Activated effector memory CD4-positive, alpha-beta T cell treated with Interleukin-2 at 50 U/mL for 16 hours (primary cell): Measurements from ENCODE around the gene TCP10L.
A peak's percentile ranks its signal among the peaks of the same experiment; 100 is the strongest.
"Not testable (repeated sequence)": the region's sequence is repeated elsewhere in the genome, so short reads cannot be mapped to it uniquely, and the experiment has no call there.

Source experiments
- DNase-seq: peaks from one replicate; pipeline ENCODE4 v3.0.0-alpha.2; 2020

TCP10L gene

GRCh38 chr21:32549886-32550285 lies 35.4 kb downstream of the TCP10L start:
- no peak for DNase-seq

GRCh38 chr21:32549440-32549839 lies 35.9 kb downstream of the TCP10L start:
- DNase-seq: no peak

DNA sequence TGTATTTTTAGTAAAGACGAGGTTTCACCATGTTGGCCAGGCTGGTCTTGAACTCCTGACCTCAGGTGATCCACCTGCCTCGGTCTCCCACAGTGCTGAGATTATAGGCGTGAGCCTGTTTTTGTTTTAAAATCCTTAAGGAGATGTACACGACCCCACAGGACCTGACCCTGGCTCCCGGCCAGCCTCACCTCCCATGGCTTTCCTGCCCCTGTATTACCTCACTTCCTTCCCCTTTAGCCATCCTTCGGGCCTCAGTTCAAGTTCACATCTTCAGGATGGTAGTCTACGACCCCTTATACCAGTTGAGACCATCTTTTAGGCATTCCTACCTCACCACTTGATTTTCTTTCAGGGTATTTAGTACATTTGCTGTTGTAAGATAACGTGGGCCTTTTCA lies 36.3 kb downstream of the TCP10L start:
- no peak for DNase-seq

- DNase-seq: no peak
Observed at GRCh38 chr21:32547018-32547417, 38.3 kb downstream of the TCP10L start.

GRCh38 chr21:32545948-32546441 lies 39.3 kb downstream of the TCP10L start:
- no peak for DNase-seq

DNA sequence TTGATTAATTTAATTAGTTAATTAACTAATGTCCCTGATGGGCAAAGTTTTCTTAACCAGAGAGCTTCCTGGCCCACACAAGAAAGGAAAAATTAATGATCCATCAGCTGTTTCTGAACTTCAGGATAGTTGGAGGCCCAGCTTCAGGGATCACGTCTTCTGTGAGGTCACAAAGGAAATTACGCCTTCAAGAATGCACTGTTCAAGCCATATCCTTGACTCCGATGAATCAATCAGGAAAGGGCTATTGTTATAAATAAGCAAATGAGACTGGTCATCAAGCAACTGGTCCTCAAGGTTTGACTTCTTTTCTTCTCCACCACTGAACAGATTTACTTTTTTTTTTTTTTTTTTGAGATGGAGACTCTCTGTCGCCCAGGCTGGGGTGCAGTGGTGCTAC lies 40.6 kb downstream of the TCP10L start:
- DNase-seq: no peak

DNA sequence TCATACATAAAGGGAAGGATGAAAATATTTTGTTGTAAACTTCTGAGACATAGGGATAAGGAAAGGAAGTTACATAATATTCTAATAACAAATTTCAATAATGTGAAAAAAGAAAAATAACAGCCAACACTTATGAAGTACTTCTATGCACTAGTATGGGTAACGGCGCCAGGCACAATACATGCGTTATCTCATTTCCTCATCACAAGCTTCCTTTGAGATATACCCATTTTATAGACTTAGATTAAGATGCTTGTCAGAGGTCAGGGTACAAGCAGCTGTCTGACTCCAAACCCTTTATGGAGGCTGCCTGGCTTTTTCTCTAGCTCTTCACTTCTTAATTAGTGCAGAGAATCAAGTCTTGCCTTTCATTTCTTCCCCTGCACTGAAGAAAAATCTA lies 41.3 kb downstream of the TCP10L start:
- DNase-seq: no peak

DNA sequence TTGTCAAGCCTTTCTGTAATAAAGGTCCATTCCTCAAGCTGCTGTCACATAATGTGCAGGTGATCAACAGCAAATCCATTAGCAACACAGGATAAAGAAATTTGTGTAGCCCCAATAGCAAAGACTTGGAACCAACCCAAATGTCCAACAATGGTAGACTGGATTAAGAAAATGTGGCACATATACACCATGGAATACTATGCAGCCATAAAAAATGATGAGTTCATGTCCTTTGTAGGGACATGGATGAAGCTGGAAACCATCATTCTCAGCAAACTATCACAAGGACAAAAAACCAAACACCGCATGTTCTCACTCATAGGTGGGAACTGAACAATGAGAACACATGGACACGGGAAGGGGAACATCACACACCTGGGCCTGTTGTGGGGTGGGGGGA lies 42.3 kb downstream of the TCP10L start:
- not testable (repeated sequence) for DNase-seq

DNA sequence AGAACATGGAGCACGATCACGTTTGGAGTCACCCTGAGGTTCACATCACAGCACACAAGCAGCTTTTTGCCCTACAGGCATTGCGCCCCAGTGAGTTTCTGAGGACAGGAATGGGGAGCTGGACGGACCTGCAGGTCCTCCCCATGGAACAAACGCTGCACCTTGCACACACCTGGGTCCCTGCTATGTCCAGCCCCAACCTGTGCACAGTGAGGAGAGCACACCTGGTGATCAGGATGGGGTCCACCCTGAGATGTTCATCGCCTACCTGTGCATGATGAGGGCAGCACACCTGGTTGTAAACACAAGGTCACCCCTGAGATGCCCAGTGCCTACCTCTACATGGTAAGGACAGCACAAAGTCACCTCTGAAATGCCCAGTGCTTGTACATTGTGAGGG lies 45.9 kb downstream of the TCP10L start:
- no peak for DNase-seq

GRCh38 chr21:32538147-32538792 lies 47.1 kb downstream of the TCP10L start:
- DNase-seq: peak; percentile 8

- DNase-seq: no peak
Observed at GRCh38 chr21:32537569-32537881, 47.8 kb downstream of the TCP10L start.

- DNase-seq: no peak
Observed at GRCh38 chr21:32535612-32536011, 49.7 kb downstream of the TCP10L start.

DNA sequence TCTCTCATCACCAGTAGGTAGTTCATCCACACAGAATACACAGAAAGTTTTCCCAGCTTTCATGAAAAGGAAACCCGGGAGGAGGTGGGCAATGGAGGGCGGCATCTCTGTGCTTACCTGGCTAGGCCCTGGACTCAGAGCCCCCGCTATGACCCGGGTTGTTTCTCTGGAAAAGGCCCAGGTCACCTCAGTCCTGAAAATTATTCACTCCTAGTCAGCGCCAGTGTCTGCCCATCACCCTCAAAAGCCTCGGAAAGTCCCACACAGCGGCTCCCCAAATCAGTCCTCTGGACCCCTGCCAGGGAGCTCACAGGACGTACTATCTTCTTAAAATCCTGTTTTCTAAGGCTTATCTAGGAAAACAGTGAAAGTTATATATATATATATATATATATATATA lies 51.2 kb downstream of the TCP10L start:
- no peak for DNase-seq

DNA sequence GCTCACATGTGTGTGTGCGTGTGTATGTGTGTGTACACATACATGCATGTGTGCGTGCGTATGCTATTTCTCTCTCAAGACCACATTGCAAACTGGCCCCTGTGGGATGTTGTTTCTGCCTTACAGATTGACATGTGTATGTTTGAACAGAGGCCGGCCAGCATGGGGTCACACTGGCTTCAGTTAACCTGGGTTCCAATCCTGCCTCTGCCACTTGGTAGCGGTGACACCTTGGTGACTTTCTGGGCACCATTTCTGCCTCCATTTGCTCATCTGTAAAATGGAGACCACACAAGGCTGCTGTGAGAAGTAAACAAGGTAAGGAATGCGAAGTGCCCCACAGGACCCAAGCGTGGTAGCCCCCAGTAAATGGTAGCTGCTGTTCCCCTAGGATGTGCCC lies 51.7 kb downstream of the TCP10L start:
- no peak for DNase-seq

- no peak for DNase-seq
Observed at GRCh38 chr21:32533053-32533452, 52.3 kb downstream of the TCP10L start.

DNA sequence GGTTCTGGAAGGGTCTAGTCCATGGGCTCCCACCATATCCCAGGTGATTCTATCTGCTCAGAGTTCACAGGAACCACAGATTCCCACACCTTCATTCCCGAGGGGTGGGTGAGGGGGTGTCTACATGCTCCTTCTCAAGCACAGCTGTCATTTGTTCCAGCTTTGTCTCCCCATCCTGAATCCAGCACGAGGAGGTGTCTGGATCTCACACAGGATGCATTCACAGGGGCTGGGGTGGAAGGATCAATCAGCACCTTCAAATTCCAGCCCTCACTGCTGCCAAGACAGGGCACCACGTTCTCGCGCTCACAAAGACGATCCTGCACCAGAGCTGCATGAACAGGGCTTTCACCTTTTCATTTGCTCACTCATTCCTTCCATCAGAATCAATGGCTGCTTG lies 52.7 kb downstream of the TCP10L start:
- DNase-seq: no peak

- DNase-seq: not testable (repeated sequence)
Observed at GRCh38 chr21:32531561-32531960, 53.8 kb downstream of the TCP10L start.

DNA sequence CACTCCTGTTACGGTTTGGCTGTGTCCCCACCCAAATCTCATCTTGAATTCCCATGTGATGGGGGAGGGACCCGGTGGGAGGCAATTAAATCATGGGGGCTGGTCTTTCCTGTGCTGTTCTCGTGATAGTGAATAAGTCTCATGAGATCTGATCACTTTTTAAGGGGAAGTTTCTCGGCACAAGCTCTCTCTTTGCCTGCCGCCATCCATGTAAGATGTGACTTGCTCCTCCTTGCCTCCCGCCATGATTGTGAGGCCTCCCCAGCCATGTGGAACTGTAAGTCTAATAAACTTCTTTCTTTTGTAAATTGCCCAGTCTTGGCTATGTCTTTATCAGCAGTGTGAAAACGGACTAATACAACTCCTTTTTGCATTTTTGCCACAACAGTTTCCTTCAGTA lies 54.5 kb downstream of the TCP10L start:
- not testable (repeated sequence) for DNase-seq

- no peak for DNase-seq
Observed at GRCh38 chr21:32529679-32530078, 55.6 kb downstream of the TCP10L start.

GRCh38 chr21:32525282-32525681 lies 60.0 kb downstream of the TCP10L start:
- DNase-seq: no peak

DNA sequence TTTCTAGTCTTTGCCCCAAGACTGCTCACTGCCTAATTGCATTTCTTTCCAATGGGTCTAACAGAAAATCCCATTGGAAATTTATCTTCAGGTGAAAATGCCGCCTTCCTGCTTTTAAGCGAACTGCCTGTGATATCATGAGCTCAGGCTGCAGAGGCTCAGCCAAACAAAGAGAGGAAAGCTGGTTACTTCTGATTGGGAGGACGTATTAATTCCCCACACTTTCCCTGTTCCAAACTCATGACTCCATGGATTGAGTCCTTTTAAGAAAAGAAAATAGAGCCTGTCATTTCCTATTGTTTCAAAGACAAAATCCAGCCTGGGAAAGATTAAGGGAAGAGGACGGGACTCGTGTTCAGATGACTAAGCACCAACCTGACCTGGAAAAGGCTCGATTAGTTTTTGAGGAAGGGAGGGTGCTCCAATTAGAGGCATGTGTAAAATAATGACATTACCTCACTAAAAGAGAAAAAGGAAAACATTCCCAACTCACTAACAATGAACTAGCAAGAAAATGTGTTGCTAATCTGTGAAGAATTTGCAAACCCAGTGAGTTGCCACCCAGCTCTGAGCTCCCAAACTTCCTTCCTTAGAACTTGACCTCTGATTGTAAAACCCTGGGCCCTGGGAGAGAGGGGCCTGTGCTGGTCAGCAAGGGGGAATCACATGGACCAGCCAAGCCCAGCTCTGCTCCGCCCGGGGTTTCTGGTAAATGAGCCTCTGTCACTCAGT lies 61.2 kb downstream of the TCP10L start:
- no peak for DNase-seq
